Measurements from ENCODE around the gene CLCN2.

- no peak for TF ChIP-seq EZH2 (IDR thresholded peaks at IDR 0.05; ENCODE audit: low read length, missing control alignments)
- TF ChIP-seq, protein P1, sequence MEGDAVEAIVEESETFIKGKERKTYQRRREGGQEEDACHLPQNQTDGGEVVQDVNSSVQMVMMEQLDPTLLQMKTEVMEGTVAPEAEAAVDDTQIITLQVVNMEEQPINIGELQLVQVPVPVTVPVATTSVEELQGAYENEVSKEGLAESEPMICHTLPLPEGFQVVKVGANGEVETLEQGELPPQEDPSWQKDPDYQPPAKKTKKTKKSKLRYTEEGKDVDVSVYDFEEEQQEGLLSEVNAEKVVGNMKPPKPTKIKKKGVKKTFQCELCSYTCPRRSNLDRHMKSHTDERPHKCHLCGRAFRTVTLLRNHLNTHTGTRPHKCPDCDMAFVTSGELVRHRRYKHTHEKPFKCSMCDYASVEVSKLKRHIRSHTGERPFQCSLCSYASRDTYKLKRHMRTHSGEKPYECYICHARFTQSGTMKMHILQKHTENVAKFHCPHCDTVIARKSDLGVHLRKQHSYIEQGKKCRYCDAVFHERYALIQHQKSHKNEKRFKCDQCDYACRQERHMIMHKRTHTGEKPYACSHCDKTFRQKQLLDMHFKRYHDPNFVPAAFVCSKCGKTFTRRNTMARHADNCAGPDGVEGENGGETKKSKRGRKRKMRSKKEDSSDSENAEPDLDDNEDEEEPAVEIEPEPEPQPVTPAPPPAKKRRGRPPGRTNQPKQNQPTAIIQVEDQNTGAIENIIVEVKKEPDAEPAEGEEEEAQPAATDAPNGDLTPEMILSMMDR (conservative IDR thresholded peaks at IDR 0.05 in 1 of 2, IDR thresholded peaks at IDR 0.05 in 1 of 2; ENCODE audit: low read depth in 1 of 2, low read length in 2 of 2): no peak
These were observed 28.6 kb upstream of the CLCN2 start for GRCh38 chr3:184389935-184390528.

Measured in fibroblast of lung (primary cell).